ENCODE results near the gene PLCXD3. TPM values are rescaled to one million over a fixed set of nuclear protein-coding genes. Genes with fewer than 3 reads are reported as not detected.

PLCXD3 gene
- total RNA-seq, 1 experiment from 2014 or later, result 0.11 TPM

DNA sequence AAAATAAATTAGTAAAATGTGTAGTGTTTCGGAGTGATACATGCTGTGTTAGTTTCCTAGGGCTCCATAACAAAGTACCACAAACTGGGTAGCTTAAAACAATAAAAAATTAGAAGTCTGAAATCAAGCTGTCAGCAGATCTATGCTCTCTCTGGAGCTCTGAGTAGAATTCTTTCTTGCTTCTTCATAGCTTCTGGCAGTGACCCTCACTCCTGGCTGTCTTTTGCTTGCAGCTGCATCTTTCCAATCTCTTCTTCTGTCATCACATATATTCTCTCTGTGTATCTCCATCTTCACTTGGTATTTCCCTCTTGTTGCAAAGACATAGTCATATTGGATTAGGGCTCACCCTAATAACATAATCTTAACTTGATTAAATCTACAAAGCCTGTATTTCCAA, 37.6 kb upstream of the PLCXD3 start:
- H3F3A ChIP-seq (ENCODE audit: insufficient read depth, low read depth), result no peaks in the 10 kb centered on the region
- no peak overlapping the region for H3K4me2 ChIP-seq
- no peaks in the 10 kb centered on the region for H3K79me2 ChIP-seq (ENCODE audit: low read depth)
- no peak for DNase-seq
- H3K4me3 ChIP-seq, result no peak overlapping the region
- H3K9me2 ChIP-seq (ENCODE audit: insufficient read depth), result peaks cover 3% of the 10 kb centered on the region; the same call in 1 of the 2 replicates
- no peaks in the 10 kb centered on the region for H3K9me3 ChIP-seq (ENCODE audit: insufficient read depth, low read depth)
- intact Hi-C loops (cut with micrococcal nuclease; ENCODE audit: unreplicated experiment), result no loop called here
- H4K20me1 ChIP-seq (ENCODE audit: insufficient read depth), result no peaks in the 10 kb centered on the region
- ChIA-PET POLR2A (ENCODE audit: unreplicated experiment) (no interaction called here), CTCF (no interaction called here)
- H3K27me3 ChIP-seq (ENCODE audit: insufficient read depth, low read depth), result no peaks in the 10 kb centered on the region
- no peak overlapping the region for H2AFZ ChIP-seq
- no peaks in the 10 kb centered on the region for H3K4me1 ChIP-seq (replicated peaks; ENCODE audit: insufficient read depth)
- no peaks in the 10 kb centered on the region for H3K36me3 ChIP-seq (ENCODE audit: low read depth)
- no peak overlapping the region for H3K27ac ChIP-seq
- TF ChIP-seq, protein P1, sequence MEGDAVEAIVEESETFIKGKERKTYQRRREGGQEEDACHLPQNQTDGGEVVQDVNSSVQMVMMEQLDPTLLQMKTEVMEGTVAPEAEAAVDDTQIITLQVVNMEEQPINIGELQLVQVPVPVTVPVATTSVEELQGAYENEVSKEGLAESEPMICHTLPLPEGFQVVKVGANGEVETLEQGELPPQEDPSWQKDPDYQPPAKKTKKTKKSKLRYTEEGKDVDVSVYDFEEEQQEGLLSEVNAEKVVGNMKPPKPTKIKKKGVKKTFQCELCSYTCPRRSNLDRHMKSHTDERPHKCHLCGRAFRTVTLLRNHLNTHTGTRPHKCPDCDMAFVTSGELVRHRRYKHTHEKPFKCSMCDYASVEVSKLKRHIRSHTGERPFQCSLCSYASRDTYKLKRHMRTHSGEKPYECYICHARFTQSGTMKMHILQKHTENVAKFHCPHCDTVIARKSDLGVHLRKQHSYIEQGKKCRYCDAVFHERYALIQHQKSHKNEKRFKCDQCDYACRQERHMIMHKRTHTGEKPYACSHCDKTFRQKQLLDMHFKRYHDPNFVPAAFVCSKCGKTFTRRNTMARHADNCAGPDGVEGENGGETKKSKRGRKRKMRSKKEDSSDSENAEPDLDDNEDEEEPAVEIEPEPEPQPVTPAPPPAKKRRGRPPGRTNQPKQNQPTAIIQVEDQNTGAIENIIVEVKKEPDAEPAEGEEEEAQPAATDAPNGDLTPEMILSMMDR (conservative IDR thresholded peaks at IDR 0.05), result no peak
- TF ChIP-seq EZH2 (IDR thresholded peaks at IDR 0.05; ENCODE audit: low read depth), result no peak
- no TSS peak for BruUV-seq (replicated peaks)

DNA sequence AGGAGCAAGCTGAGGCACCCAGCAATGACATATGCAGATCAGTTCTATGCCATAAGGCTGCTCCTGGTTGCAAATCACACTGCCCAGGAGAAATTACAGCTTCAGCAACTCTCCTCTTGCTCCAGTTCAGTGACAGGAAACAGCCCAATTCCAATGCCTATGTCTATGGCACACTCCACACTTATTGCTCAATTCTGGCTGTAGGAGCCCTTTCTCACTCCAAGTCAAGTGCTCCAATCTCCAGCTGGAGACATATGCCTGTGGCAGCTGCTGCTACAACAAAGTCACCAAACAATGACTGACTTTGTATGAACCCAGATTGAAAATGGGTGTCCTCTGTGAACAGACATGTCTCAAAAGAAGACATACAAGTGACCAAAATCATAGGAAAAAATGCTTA, 31.8 kb upstream of the PLCXD3 start:
- CTCF ChIA-PET, result no interaction called here

DNA sequence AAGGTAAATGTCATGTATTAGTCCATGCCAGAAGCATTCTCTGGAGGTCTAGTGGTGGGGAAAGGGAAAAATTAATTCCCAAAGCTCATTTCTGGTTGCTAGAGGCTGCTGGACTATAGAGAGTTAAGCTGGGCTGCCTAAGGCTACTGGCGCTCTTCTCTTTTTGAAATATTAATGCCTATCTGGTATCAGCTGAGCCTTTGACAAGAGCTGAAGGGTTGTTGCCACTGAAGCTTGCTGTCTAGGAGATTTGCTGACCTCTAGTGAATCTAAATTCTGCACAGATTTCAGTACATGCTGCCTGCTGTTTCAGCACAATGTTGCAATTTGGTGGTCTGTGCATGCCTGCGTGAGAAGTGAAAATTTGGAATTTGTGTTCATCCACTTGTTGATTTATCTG, 29.1 kb upstream of the PLCXD3 start:
- H3K79me2 ChIP-seq (ENCODE audit: low read depth), result no peaks in the 10 kb centered on the region
- no peaks in the 10 kb centered on the region for H4K20me1 ChIP-seq (ENCODE audit: insufficient read depth)
- no peaks in the 10 kb centered on the region for H3K36me3 ChIP-seq (ENCODE audit: low read depth)
- no peak overlapping the region for H3K27ac ChIP-seq
- H3K9me2 ChIP-seq (ENCODE audit: insufficient read depth), result no peaks in the 10 kb centered on the region
- ChIA-PET CTCF (no interaction called here), POLR2A (ENCODE audit: unreplicated experiment) (no interaction called here)
- H3K27me3 ChIP-seq (ENCODE audit: insufficient read depth, low read depth), result no peaks in the 10 kb centered on the region
- no peaks in the 10 kb centered on the region for H3F3A ChIP-seq (ENCODE audit: insufficient read depth, low read depth)
- no peak overlapping the region for H3K4me2 ChIP-seq
- no peak overlapping the region for H2AFZ ChIP-seq
- TF ChIP-seq, protein P1 (conservative IDR thresholded peaks at IDR 0.05), result no peak
- TF ChIP-seq EZH2 (IDR thresholded peaks at IDR 0.05; ENCODE audit: low read depth), result no peak
- intact Hi-C loops (cut with micrococcal nuclease; ENCODE audit: unreplicated experiment), result no loop called here
- no TSS peak for BruUV-seq (replicated peaks)
- no peaks in the 10 kb centered on the region for H3K4me1 ChIP-seq (replicated peaks; ENCODE audit: insufficient read depth)
- no peak for DNase-seq
- H3K9me3 ChIP-seq (ENCODE audit: insufficient read depth, low read depth), result no peaks in the 10 kb centered on the region; the same call in 1 of the 2 replicates
- H3K4me3 ChIP-seq, result no peak overlapping the region

More for the DNA sequence above, 31.8 kb upstream of the PLCXD3 start:
- Histone ChIP-seq H3K36me3 (ENCODE audit: low read depth) (no peaks in the 10 kb centered on the region), H4K20me1 (ENCODE audit: insufficient read depth) (no peaks in the 10 kb centered on the region), H2AFZ (no peak overlapping the region), H3K9me2 (ENCODE audit: insufficient read depth) (no peaks in the 10 kb centered on the region), H3K4me3 (no peak overlapping the region), H3K4me2 (no peak overlapping the region), H3K27ac (no peak overlapping the region), H3K4me1 (replicated peaks; ENCODE audit: insufficient read depth) (no peaks in the 10 kb centered on the region), H3K79me2 (ENCODE audit: low read depth) (no peaks in the 10 kb centered on the region), H3K9me3 (ENCODE audit: insufficient read depth, low read depth) (no peaks in the 10 kb centered on the region), H3F3A (ENCODE audit: insufficient read depth, low read depth) (no peaks in the 10 kb centered on the region), H3K27me3 (ENCODE audit: insufficient read depth, low read depth) (no peaks in the 10 kb centered on the region)
- no peak for DNase-seq
- POLR2A ChIA-PET (ENCODE audit: unreplicated experiment), result no interaction called here
- BruUV-seq (replicated peaks), result no TSS peak
- TF ChIP-seq EZH2 (IDR thresholded peaks at IDR 0.05; ENCODE audit: low read depth), result no peak
- TF ChIP-seq, protein P1 (conservative IDR thresholded peaks at IDR 0.05), result no peak
- intact Hi-C loops (cut with micrococcal nuclease; ENCODE audit: unreplicated experiment), result no loop called here

Measured in PC-9 (cell line).